Activated T-helper 1 cell treated with anti-CD3 and anti-CD28 coated beads, Interleukin-2, amount 50 U/mL, for 16 hours (primary cell): ENCODE data around the gene SEC23A.
"Not testable (repeated sequence)": the region's sequence is repeated elsewhere in the genome, so short reads cannot be mapped to it uniquely, and the experiment has no call there.

ENCODE experiments used
- DNase-seq, 2 donors: peaks; one replicate each; pipeline ENCODE4 v3.0.0-alpha.2; 2020; ENCODE audit warnings: low read depth in 1 of 2, low spot score in 1 of 2

SEC23A gene

DNA sequence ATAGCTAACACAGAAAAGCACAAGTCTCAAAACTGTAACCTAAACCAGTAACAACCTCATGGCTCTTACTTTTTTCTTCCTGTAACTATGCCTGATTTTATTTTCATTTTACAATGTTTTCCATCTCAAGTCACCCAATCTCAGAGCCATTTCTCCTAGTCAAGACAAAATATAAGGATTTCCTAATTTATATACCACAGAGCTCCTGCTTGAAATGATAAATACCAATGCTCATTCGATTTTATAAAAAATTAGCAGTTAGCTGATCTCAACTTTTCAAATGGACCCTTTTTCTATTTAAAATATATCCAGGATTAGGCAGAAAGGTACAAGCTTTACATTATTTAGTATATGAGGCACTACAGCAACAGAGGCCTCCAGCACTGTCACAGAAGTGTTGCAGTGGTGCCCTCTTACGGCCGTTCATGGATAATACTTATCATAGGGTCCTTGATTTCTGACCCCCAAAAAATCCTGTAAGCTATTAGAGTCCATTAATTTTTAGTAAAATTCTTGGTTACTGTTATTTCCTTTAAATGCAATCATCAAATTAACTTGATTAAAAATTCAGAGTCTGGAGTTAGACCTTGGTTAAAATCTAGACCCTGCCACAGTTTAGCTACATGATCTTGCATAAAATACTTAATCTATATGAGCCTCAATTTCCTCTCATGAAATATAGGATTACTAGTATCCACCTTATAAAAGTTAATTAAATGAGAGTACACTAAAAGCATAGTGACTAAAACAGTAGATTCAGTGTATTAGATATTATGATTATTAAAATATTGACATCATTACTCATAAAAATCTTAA, 68.3 kb downstream of the SEC23A start:
- DNase-seq = no peak

DNA sequence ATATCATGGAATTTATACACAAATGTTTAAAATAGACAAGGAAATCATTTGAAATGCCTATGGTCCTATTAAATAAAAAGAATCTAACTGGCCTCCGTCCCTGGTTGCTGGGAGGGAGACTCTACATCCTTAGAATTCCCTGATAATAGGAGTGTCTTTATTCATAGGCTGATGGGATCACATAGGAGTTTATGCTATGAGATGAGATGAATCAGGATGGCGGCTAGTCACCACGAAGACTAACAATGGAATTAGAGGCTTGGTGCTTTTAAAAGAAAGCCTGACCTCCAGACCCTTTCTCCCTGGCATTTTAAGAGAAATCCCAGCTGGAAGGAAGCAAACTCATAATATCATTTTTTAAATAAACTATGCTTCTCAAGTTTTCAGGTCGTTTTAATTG, 69.7 kb downstream of the SEC23A start:
- DNase-seq = no peak

DNA sequence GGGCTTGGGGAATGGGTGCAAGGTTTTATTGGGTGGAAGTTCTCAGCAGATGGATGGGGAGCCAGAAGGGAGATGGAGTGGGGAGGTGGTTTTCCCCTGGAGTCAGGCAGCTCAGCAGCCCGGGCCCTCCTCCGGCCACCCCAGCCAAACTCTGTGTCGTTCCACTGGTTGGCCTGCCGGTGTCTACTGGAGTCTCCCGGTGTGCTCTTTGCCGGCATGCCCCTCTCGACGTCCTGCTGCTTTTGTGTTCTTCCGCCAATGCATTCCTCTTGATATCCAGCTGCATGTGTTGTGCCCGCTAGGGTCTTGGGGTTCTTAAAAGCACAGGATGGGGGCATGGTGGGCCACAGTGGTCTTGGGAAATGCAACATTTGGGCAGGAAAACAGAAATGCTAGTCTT, 72.8 kb downstream of the SEC23A start:
- DNase-seq = no peak

DNA sequence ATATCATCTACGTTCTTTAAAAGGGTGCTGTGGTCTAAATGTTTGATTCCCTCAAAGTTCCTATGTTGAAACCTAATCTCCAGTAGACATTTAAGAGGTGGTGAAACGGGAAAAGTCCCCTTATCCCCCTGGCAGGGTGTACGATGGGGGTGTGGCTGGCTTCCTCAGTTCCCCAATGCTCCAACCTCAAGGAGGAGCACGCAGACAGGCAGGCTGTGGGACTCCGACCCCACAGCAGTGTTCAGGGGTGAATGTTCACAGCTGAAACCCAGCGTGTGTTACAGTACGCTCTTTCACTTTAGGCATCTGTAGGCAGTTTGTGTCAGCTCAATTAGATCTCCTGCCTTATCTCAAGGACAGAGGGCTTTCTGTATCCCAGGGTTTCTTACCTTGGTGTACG, 73.2 kb downstream of the SEC23A start:
- DNase-seq = no peak

DNA sequence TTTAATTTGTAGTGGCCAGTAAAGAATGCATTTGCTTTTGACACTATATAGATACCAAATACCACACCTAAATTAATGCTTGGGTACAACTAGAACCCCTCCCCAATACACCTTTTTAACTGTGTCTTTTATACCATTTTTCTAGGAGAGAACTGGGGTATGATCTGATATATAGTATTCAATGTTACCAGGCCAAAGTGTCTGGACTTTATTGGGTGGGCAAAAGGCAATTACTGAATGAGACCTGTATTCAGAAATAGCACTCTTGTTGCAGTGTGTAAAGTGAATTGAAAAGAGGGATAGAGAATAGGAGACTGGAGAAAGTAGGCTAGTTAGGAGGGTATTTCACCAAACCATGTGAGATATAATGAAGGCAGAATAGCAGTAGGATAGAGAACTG, 74.4 kb downstream of the SEC23A start:
- no peak for DNase-seq

DNA sequence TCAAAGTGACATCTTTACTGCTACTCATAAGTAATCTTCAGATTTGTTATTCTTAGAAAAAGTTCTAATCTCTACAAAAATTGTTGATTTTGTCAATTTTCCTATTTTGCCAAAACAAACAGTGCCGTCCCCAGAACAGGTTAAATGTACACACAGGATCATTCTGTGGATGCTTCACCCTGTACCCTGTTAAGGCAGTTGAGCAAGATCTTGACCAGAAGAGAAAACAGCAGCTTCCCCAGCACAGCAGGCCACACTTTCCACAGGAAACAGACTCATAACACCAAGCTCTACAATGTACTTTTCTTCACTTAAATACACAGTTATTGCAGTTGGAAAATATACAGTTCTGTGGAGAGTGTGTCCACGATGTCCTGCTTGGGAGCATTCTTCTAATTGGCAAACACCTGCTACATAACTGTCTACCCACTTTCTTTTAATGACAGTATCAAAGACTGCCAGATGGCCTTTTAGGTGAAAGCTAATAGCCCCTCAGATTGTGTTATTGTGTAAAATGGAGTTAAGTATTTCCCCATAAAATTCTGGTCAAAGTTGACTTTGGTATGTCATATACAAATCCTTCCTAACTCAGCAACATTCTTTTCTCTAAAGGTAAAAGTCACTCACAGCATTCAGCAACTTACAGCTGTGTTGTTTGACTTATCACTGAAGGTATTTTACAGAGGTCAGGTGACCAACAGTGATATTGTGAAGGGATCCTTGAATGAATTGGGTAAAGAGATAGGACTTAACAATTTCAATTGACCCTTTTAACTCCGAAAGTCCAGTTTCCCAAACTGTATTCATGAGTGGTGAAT, 77.0 kb downstream of the SEC23A start:
- no peak for DNase-seq

DNA sequence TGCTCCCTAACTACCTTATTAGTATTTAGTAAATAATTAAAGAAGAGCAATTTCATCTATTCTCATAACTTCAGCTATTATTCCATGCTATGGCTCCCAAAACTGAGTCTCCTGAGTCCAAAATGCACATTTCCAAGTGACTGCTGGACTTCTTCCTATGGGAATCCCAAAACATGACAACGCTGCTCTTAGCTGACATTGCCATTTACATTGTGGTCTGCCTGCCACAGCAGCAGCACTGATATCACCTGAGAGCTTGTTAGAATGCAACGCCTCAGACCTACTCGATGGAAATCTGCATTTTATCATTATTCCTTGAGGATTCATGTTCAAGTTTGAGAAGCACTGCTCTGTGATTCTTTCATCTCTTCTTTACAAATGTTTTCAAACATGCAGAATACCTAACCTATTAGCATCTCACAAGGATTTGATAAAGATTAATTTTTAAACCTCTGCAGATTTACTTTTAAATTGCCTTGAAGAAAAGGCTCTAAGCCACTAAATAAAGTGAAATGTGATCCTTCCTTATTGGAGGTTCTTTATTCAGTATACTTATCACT, 77.7 kb downstream of the SEC23A start:
- no peak for DNase-seq

DNA sequence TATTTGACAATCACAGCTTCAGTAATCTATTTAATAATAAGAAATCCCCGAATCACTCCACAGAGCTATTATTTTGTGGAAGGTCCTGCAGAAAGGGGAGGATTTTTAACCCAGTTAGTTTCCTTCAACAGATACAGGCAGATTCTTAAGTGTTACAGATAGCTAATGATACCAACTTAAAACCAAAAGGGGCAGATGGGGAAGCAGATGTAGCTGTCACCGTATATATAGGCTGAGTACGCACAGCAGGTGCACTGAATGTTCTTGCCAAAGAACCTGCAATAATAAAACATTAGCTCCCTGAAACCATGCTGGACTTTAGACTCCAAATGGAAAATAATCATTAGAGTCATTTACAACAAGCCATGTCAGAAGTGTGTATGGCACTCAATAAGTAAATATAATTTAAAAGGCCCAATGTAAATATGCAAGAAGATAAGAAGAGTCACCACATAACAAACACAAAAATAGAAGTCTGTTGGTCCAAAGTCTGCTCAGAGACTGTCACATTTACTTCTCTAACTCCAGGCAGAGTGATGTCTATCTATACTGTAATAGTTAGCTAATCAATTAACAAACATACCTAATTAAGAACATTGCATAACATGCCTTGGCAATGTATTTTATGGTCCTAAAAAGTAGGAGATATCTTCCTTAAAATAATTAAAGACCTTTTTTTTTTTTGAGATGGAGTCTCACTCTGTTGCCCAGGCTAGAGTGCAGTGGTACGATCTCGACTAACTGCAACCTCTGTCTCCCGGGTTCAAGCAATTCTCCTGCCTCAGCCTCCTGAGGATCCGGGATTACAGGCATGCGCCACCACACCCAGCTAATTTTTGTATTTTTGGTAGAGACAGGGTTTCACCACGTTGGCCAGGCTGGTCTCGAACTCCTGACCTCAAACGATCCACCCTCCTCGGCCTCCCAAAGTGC, 78.8 kb downstream of the SEC23A start:
- no peak for DNase-seq

DNA sequence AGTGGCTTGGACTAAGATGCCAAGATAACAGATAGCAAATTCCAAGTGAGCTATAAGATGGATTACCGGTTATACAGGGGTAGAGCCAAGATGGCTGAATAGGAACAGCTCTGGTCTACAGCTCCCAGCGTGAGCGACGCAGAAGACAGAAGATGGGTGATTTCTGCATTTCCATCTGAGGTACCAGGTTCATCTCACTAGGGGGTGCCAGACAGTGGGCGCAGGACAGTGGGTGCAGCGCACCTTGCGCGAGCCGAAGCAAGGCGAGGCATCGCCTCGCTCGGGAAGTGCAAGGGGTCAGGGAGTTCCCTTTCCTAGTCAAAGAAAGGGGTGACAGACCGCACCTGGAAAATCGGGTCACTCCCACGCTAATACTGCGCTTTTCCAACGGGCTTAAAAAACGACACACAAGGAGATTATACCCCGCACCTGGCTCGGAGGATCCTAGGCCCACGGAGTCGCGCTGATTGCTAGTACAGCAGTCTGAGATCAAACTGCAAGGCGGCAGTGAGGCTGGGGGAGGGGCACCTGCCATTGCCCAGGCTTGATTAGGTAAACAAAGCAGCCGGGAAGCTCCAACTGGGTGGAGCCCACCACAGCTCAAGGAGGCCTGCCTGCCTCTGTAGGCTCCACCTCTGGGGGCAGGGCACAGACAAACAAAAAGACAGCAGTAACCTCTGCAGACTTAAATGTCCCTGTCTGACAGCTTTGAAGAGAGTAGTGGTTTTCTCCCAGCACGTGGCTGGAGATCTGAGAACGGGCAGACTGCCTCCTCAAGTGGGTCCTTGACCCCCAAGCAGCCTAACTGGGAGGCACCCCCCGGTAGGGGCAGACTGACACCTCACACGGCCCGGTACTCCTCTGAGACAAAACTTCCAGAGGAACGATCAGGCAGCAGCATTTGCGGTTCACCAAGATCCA, 85.7 kb downstream of the SEC23A start:
- DNase-seq = not testable (repeated sequence)

DNA sequence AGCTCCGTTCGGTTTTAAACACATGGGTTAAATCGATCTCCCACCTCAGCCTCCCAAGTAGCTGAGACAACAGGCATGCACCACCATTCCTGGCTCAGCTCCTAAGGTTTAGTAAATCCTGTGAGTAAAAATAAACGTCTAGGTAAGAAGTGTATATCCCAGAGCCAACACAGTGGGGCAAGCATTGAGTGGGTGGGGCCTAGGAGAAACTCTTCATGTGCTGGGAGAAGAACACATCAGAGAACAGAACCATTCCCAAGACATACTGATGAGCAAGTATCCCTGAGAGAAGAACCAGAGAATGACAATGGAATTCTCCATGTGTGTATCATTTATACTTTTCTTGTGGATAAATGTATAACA, 86.3 kb downstream of the SEC23A start:
- no peak for DNase-seq

DNA sequence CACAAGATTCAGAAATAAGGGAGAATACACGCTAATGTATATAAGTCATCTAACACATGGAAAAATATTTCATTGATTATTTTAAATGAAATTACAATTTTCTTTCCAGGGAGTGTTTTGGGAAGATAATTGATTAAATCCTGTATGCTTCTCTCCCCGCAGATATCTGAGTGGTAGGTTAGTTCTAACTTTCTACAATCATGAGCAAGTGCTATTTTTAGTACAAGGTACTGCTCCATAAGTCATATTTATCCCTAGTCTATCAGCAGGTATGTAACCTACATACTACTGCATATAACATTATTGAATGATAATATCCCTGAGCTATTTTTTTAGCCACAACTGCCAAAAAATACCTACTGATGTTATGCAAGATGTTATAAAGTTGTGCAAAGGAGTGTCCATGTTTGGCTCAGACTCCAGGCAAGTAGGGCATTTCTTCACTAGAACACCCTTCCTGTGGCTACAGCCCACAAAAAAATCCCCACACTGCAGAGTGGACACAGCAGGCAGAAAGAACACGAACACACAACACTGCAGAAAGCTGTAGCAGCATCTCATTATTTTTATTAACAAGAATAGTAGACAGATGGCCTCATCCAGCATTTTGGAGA, 87.0 kb downstream of the SEC23A start:
- DNase-seq = no peak

DNA sequence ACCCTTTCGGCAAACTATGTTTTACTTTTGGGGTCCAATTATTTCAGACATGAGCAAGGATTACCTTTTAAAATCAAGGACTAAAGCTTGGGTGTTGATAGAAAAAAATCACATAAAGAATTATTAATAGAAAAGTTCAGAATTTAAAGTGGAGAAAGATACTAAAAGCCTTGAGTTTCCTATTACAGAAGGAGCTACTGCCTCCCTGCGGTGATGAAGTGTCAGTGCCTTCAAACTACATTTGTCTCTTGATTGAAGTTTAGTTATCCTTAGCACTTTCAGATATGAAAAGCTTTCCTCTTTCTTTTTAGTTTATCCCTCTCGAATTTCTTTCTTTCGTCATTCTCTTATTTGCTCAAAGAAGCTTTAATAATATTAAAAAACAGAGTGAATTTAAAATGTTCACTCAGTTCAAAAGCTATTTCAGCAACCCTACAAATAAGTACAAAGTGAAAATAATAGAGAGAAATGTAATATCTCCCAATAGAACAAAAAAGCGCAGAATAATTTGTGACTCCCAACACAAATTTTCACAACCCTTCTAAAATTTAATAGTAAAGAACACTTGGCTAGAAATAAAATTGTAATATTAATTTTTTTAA, 87.6 kb downstream of the SEC23A start:
- no peak for DNase-seq

DNA sequence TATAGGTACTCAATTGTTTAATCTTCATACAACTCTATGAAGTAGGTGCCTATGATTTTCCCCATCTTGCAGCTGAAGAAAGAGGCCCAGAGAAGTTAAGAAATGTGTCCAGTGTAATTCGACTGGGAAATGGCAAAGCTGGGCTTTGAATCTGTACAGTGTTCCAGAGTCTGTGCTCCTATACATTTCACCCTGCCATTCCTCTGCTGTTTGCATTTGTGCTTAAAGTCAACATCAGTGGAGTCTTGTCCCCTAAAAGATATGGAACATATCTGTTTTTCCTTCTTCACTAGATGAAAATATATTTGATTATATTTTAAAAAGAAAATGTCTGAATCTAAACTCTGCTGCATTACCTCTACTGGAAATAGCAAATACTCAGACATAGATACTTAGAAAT, 88.6 kb downstream of the SEC23A start:
- no peak for DNase-seq

DNA sequence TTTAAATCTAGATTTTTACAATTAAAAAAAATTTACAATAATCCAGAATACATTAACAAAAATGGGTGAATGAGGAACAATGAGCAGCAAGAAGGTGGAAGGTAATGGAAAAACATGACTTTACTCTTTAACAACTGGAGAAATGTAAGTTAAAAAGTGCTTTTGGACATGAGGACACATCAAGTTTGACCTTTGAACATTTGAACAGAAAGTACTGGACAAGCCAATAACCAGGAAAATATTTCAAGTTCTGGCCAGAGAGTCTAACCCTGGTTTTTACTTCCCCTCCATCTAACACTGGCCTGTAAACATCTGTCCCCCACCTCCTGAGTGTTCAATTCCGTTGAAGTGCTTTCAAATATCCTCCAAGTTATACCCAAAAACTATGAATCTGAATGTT, 94.1 kb downstream of the SEC23A start:
- not testable (repeated sequence) for DNase-seq

DNA sequence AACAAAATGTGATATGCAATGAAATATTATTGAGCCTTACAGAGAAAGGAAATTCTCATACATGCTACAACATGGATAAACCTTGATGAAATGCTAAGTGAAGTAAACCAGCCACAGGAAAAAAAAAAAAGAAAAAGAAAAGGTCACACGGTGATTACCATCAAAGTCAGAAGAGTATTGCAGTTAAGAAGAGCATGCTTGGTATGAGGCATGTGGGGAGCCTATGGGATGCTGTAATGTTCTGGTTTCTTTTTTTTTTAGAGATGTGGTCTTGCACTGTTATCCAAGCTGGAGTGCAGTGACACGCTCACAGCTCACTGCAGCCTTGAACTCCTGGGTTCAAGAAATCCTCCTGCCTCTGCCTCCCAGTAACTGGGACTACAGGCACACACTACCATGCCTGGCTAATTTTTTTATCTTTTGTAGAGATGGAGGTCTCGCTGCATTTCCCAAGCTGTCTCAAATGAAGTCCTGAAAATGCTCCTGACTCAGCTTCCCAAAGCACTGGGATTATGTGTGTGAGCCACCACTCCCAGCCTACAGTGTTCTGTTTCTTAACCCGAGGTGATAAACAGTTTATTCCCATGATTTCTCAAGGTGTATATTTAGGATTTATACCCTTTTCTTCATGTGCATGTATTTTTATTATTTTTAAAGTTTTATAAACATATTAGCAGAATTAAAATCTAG, 96.2 kb downstream of the SEC23A start:
- DNase-seq = no peak

DNA sequence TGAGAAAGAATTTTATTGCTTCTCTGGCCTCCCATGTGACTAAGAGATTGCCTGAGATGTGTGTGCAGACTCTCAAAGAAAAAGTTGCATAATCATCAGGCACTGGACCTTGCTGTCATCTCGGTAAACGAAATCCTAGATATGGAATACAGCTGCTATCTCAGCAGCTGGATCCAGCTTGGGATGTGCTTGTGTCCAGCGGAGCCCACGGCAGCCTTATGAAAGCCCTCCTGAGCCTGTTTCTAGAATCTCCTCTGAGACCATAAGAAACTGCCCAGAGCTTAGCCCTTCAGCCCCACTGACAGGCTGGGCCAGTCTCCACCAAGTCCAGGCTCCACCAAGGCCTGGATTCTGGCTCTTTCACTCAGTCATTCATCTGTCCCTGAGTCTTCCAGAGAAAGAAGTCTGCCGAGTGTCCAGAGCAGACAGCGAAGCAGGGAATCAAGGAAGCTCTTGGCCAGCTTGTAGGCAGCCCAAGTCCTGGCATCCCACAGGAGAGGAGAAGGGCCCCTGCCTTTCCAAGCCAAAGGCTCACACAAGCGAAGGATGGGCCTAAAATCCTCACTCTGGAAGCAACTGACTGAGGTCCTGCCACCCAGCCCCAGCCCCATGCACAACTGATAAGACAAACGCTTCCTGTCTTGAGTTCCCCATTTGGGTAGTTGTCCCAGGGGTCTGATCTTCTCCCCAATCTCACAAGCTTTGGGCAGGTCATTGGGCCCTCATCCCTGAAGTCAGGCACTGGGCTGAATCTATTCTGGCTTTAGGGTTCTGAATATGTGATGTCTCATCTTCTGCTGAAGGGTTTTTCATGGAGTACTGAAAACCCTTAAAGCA, 97.8 kb downstream of the SEC23A start:
- no peak for DNase-seq

DNA sequence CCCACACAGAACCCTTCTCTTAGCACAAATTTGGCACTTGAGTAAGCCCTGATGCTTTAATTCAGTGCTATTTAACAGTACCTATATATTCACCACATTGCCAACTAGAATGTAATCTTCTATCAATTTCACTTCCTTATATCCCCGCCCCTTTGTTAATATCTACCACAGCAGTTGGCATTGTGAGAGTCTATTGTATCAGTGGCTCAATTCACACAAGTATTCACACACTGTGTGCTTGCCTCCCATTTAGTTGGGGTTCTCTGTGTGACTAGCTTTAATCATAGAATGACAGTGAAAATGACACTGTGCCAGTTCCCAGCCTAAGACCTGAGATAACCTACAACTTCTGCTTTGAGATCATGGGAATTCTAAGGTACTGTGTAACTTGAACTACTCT, 103.1 kb downstream of the SEC23A start:
- DNase-seq = no peak

DNA sequence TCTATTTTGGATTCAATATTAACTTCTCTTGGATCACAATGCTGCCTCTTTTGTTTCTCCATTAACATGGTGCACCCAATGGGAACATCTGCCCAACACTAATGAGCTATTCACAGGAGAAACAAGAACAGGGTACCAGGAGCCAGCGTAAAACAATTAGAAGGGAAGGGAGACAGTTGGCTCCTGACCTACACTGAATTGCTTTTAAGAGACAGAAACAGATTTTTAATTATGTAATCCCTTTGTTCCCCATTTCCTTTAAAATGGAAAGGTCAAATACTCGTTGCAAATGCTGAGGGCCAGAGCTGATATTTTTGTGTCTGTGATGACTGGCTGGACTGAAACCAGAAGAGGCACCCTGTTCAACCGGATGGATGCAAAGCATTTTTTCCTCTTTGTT, 108.3 kb downstream of the SEC23A start:
- no peak for DNase-seq
